Spleen (tissue), 7 donors: Measurements from ENCODE around the gene RNF26.

Experiments
- POLR2A ChIP-seq, 3 donors: fragments of 450-650 bp; IDR thresholded peaks; one replicate each; pipeline ENCODE4 v1.5.1; 2017; ENCODE audit warnings: antibody characterized with exemption in 3 of 3, mild to moderate bottlenecking in 1 of 3
- TF ChIP-seq, protein P1 (sequence below), 11 experiments: fragments of 200-600 bp in 7 of 11; fragments of 450-650 bp in 4 of 11; sonication (generic) in 4 of 11; IDR thresholded peaks in 8 of 11; conservative IDR thresholded peaks in 3 of 11; 1 replicate in 7 of 11; 2 replicates in 4 of 11; pipeline versions ENCODE4 v1.4.0 to v1.8.0; 2016 to 2021; ENCODE audit warnings: antibody characterized with exemption in 11 of 11, inconsistent platforms in 4 of 11, mild to moderate bottlenecking in 1 of 11
- donor health status: DM: no; HTN: no; CAD: no; lungs with moderate emphysema.
- donor health status: DM: no; HTN: no; CAD: no.
- donor health status: DM: no; HTN: no; CAD: no.

DNA sequence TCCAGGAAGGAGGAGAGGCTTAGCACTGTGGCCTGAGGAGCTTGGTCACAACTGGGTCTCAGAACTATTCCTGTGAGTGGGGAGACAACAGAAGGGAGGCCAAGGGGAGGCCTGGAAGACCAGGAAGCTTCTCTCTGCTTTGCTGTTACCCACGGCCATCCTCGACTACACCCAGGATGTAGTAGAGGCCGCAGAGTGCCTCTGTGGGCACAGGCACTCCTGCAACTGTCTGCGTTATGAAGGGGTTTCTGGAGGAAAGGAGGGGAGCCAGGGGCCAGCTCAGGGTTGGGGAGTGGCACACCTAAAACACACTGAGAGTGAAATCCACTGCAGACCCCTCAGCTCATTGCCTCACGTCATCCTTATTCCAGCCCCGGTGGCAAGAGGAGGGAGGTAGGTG is 16.0 kb downstream of the RNF26 start:
- TF ChIP-seq, protein P1, sequence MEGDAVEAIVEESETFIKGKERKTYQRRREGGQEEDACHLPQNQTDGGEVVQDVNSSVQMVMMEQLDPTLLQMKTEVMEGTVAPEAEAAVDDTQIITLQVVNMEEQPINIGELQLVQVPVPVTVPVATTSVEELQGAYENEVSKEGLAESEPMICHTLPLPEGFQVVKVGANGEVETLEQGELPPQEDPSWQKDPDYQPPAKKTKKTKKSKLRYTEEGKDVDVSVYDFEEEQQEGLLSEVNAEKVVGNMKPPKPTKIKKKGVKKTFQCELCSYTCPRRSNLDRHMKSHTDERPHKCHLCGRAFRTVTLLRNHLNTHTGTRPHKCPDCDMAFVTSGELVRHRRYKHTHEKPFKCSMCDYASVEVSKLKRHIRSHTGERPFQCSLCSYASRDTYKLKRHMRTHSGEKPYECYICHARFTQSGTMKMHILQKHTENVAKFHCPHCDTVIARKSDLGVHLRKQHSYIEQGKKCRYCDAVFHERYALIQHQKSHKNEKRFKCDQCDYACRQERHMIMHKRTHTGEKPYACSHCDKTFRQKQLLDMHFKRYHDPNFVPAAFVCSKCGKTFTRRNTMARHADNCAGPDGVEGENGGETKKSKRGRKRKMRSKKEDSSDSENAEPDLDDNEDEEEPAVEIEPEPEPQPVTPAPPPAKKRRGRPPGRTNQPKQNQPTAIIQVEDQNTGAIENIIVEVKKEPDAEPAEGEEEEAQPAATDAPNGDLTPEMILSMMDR (IDR thresholded peaks at IDR 0.05 in 8 of 11, conservative IDR thresholded peaks at IDR 0.05 in 3 of 11) = no peak
- no peak for TF ChIP-seq POLR2A (IDR thresholded peaks at IDR 0.05)
